ENCODE measurements around the gene RRN3. TPM values are rescaled to one million over a fixed set of nuclear protein-coding genes. Genes with fewer than 3 reads are reported as not detected.
"Not testable (repeated sequence)": the region's sequence is repeated elsewhere in the genome, so short reads cannot be mapped to it uniquely, and the experiment has no call there.

The RRN3 gene
- total RNA-seq, 4 donors from 2014 or later, result 20.0 to 30.1 (median 23.5) TPM

DNA sequence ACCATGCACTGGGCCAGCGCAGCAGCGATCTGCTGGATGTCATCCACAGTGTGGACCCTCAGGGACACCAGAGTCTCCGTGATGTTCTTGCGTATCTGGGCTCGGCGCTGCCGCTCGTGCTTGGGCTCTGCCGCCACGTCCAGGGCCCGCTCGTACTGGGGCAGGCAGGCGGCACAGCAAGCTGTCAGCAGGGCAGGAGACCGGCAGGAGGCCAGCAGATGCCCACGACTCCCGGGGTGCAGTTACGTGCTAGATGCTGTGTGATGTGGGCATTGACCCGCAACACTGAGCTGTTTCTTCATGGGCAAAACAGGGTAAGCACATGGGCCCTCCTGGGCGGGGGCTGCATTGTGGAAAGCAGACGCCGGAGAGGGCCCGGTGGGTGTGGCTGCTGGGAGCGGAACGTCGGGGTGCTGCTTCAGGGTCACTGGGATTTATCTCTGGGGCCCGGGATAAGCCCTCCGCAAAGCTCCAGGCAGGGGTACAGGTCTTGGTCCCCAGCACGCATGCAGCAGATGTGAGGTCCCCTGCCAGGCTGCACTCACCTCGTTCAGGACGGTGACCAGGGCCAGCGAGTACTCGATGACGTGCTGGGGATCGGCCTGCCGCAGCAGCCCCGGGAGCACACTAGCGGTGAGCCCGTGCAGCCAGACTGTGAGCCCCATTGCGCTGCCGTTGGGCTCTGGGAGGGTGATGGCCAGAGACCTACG is 38.8 kb upstream of the RRN3 start:
- DNase-seq (ENCODE audit: low spot score in 2 of 2), result peak; percentile 31 to 50
- H3K27me3 ChIP-seq, H3K4me3 ChIP-seq, H3K4me1 ChIP-seq, H3K9me3 ChIP-seq, H3K27ac ChIP-seq: not testable (repeated sequence)
- WGBS, result 96% methylated on average over 9 of the region's 41 CpGs
- peaks cover 34% of the 10 kb centered on the region for H3K36me3 ChIP-seq

DNA sequence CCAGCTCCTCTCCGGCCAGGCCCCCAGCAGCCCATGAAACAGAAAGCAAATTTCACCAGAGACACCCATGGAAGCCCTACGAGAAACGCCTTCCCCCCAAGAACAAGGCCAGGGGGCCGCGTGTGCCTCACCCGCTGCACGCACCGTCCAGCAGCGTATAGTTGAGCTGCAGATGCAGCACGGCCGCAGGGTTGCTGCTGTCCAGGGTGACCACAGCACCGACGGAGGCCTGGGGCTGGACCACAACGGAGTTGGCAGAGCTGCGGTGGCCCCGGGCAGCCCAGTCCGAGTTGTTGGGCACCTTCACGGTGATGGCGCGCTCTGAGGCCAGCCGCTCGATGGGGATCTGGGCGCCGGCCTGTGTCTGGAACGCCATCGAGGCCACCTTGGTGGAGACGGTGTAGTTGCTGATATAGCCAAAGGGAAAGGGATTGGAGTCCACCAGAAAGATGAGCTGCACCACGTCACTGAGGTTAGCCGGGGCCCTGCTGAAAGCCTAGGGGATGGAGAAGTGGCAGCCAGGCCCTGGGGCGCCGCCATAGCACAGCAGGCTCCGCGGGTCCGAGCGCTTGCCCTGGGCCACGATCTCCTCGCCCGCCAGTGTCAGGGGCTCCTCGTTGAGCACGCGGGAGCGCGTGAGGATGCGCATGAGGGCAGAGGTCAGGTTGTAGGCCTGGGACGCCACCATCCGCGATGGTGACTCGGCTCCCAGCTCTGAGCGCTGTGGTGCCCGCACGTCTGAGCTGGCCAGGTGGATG is 37.0 kb upstream of the RRN3 start:
- H3K4me3 ChIP-seq, H3K9me3 ChIP-seq, H3K4me1 ChIP-seq, H3K27me3 ChIP-seq, H3K27ac ChIP-seq: not testable (repeated sequence)
- H3K36me3 ChIP-seq, result peaks cover 46% of the 10 kb centered on the region
- 91% methylated on average over 15 of the region's 51 CpGs for WGBS
- DNase-seq (ENCODE audit: low spot score in 2 of 2), result peak; percentile 13 to 32

DNA sequence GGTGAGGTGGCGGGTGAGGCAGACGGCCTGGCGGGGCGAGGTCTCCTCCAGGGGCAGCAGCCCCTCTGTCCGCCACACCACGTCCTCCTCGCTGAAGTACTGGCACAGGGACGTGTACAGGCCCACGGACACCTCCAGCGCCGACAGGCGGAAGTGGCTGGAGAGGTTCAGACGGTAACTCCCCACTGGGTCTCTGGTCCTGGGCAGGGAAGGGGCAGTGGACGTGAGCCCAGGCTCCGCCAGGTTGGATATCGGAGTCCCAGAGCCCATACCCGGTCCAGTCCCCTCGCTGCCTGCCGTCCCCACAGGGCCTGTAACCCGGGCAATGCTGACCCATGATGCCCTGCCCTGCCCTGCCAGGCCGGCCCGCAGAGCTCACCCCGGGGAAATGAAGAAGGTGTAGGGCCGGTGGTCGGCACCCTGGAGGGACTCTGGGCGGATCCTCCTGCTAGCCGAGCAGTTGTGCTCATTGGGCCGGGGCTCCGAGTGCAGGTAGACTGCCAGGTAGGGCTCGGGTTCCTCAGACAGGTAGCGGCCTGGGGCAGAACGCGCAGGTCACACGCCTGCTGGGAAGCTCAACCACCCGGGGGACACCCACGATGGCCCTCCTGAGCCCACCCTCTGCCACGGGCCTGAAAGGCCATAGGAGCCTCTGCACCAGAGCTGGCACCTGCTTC is 36.3 kb upstream of the RRN3 start:
- H3K36me3 ChIP-seq, result peaks cover 46% of the 10 kb centered on the region
- not testable (repeated sequence) for H3K27me3 ChIP-seq, H3K27ac ChIP-seq, H3K4me1 ChIP-seq, H3K9me3 ChIP-seq, H3K4me3 ChIP-seq
- WGBS, result no CpG with 5 or more reads among the region's 37 CpGs
- DNase-seq (ENCODE audit: low spot score in 2 of 2), result peak; percentile 37 to 63

DNA sequence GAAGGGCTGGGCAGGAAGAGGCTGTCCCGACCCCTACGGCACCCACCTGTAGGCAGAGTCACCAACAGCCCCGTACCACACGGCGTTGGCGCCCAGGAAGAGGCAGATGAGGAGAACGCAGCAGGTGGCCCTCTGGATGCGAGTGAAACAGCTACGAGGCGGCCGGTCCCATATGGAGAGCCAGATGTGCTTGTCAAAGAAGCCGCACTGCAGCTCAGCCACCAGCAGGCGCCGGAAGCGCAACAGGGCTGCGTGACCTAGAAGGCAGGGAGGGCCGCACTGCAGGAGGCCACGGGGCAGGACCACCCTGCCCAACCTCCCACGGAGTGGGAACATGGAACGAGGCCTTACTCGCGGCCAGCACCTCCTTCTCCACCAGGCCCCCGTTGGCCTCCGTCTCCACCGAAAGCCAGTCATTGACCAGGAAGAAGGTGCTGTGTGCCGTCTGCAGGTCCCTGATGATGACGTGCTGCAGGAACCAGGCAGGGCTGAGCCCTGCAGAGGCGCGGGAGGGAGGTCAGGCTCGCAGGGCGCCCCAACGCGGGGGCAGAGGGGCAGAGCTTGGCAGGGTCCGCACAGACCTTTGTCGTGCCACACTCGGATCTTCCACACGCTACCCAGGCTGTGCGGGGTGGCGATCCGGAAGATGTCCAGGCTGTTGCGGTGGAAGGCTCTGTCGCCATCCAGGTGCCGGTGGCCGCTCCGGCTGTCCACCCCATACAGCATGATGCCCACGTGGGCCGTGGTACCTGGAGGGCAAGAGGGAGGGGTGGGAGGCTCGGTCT is 33.8 kb upstream of the RRN3 start:
- not testable (repeated sequence) for H3K27ac ChIP-seq, H3K9me3 ChIP-seq, H3K27me3 ChIP-seq, H3K4me3 ChIP-seq, H3K4me1 ChIP-seq
- peak; percentile 29 to 31 for DNase-seq (ENCODE audit: low spot score in 2 of 2)
- H3K36me3 ChIP-seq, result peaks cover 40% of the 10 kb centered on the region
- 81% methylated on average over 11 of the region's 48 CpGs for WGBS

DNA sequence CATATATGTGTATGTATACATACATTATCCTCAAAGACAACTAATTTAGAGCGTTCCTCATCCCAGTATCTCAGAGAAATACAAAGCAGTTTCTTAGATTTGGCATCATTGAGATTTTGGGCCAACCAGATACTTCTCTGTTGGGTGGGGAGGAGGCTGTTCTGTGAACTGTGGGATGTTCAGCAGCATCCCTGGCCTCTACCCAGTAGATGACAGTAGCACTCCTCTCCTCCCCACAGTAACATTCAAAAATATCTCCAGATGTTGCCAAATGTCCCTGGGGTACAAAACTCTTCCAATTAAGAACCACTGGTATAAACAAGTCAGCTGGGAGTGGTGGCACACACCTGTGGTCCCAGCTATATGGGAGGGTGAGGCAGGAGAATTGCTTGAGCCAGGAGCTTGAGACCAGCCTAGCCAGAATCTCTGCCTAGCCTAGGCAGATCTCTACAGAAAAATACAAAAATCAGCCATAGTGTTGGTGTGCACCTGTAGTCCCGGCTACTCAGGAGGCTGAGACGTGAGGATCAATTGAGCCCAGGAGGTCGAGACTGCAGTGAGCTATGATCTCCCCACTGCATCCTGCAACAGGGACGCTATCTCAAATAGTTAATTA is 6.4 kb upstream of the RRN3 start:
- 80% methylated on average over 5 of the region's 5 CpGs for WGBS
- H3K27me3 ChIP-seq; H3K9me3 ChIP-seq; H3K4me1 ChIP-seq; H3K4me3 ChIP-seq; H3K27ac ChIP-seq; H3K36me3 ChIP-seq; DNase-seq (ENCODE audit: low spot score in 2 of 2): not testable (repeated sequence)

DNA sequence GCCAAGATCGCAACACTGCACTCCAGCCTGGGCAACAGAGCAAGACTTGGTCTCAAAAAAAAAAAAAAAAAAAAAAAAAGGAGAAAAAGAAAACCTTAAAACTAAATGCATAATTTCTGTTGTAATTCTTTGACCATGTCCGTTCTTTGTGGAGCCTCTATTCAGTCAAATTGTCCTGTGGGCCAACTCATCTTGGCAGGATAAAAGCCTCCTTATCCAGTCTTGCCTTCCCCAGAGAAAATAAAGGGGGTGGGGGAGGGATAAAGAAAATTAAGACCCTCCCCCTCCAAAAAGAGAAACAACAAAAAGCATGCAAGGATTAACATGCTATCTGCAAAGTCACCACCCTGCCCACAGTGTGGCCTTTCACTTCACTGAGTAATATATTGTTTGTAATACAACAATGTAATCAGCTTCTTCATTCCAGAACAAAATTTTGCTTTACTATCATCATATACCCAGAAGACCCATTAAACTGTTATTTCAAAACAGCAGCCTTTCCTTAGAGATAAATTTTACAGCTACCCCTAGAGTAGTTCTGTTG is 5.4 kb upstream of the RRN3 start:
- not testable (repeated sequence) for H3K9me3 ChIP-seq; H3K36me3 ChIP-seq; H3K4me3 ChIP-seq; H3K27me3 ChIP-seq; H3K4me1 ChIP-seq; H3K27ac ChIP-seq; DNase-seq (ENCODE audit: low spot score in 2 of 2)
- WGBS, result 76% methylated on average over 2 of the region's 2 CpGs

DNA sequence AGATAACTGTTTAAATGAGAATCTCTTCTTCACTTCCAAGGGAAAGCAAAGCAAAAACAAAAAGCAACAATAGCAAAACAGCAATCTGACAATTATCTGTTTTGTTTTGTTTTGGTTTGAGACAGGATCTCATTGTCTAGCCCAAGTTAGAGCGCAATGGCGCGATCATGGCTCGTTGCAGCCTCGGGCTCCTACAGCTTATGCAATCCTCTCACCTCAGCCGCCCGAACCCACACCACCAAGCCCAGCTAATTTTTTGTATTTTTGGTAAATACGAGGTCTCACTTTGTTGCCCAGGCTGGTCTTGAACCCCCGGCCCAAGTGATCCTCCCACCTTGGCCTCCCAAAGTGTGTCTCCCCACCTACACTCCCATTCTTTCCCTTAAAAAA is 2.5 kb upstream of the RRN3 start:
- peaks cover 17% of the 10 kb centered on the region for H3K4me1 ChIP-seq
- H3K36me3 ChIP-seq, result not testable (repeated sequence)
- 90% methylated on average over 9 of the region's 9 CpGs for WGBS

DNA sequence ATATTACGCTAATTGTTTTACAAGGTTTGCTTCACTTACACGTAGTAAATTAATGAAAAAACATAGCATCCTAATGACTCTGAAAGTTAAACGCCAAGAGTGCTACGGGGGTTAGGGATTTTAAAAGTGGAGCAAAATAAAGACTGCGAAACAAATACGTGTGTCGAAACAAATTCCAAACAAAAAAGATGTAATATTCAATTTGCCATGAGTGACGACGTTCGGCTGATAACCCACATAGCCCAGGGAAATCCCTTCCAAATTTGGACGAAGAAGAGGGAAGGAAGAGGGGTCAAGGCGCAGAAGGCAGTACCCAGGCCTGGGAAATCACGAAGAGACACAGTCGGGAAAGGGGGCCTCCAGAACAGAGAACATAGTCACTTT is 509 bp downstream of the RRN3 start:
- WGBS, result 9% methylated on average over 14 of the region's 14 CpGs
- Histone ChIP-seq H3K4me1 (peaks cover 17% of the 10 kb centered on the region), H3K4me3 (peak overlapping the region; percentile 56), H3K27ac (peak overlapping the region; percentile 86), H3K36me3 (peaks cover 21% of the 10 kb centered on the region)
- not testable (repeated sequence) for H3K9me3 ChIP-seq; DNase-seq (ENCODE audit: low spot score in 2 of 2); H3K27me3 ChIP-seq

More for the DNA sequence above, 2.5 kb upstream of the RRN3 start:
- H3K4me3 ChIP-seq; DNase-seq (ENCODE audit: low spot score in 2 of 2); H3K9me3 ChIP-seq; H3K27me3 ChIP-seq; H3K27ac ChIP-seq: not testable (repeated sequence)

DNA sequence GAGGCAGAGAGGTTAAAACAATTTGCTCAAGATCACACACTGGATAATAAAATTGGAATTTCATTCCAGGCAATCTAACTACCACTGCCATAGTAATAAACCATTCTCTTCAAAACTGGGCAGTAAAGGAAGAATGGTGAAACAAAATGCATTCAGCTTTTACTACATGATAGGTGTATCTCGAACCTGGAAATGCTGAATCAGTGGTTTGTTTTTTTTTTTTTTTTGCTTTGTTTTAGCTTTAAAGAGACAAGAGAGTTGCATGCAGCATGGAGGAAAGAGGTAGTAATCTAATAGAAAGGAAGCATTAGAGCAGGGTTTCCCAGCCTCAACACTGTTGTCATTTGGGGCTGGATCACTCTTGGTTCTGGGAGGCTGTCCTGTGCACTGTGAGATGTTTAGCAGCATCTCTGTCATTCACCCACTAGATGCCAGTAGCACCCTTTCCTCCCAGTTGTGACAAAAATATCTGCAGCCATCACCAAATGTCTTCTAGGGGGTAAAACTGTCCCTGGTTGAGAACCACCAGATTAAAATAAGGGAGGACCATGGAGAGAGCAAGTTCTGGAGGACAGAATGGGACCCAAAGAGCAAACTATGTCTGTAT is 3.3 kb downstream of the RRN3 start:
- 76% methylated on average over 1 of the region's 1 CpG for WGBS
- not testable (repeated sequence) for DNase-seq (ENCODE audit: low spot score in 2 of 2); H3K4me3 ChIP-seq; H3K9me3 ChIP-seq; H3K27me3 ChIP-seq; H3K27ac ChIP-seq
- Histone ChIP-seq H3K36me3 (peaks cover 27% of the 10 kb centered on the region), H3K4me1 (peaks cover 17% of the 10 kb centered on the region)

DNA sequence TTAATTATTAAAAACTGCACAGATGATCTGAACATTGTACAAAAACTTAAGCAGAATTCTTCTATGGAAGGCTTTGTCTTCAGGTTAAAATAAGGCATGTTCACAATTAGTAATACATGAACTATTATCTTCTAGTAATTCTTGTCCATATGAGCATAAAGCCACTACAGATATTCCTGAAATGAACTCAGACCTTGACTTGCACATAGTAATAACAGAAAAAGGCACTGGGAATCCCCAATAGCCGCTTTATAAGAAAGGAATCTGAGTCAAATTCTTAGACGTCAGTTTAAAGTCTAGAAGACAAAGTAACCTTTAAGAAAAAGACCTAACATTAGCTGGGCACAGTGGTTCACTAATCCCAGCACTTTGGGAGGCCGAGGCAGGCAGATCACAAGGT is 11.3 kb downstream of the RRN3 start:
- not testable (repeated sequence) for H3K27me3 ChIP-seq; DNase-seq (ENCODE audit: low spot score in 2 of 2); H3K4me1 ChIP-seq; H3K4me3 ChIP-seq; H3K27ac ChIP-seq; H3K9me3 ChIP-seq
- WGBS, result 90% methylated on average over 3 of the region's 3 CpGs
- peaks cover 51% of the 10 kb centered on the region for H3K36me3 ChIP-seq

DNA sequence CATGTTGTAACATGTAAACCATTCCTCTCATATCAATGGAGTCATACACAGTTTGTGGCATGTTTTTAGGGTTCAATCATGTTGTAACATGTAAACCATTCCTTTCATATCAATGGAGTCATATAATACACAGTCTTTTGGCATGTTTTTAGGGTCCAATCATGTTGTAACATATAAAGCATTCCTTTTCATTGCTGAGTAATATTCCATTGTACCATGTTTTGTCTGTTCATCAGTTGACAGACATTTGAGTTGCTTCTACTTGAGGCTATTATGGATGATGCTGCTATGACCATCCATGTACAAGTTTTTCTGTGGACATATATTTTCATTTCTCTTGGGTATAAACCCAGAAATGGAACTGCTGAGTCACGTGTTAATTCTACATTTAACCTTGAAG is 13.2 kb downstream of the RRN3 start:
- H3K4me3 ChIP-seq; H3K4me1 ChIP-seq; H3K27ac ChIP-seq; H3K9me3 ChIP-seq; DNase-seq (ENCODE audit: low spot score in 2 of 2); H3K27me3 ChIP-seq: not testable (repeated sequence)
- peaks cover 64% of the 10 kb centered on the region for H3K36me3 ChIP-seq
- WGBS, result 100% methylated on average over 1 of the region's 1 CpG

DNA sequence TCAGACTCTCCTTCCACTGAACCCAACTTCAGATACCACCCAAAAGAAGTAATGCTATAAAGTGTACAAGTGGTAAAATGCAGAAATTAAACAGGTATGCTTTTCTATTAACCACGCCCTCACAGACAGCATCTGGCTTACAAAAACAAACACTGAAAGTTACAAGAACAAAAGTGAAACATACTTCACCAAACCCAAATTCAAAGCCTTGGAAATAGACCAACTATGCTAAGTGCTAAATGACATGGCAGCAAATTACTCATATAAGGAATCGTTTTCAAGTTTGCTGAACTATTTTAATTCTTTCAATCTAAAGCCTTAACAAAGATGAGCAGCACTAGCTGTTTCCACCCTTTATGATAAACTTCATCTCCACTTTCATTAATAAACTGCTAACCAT is 17.9 kb downstream of the RRN3 start:
- peaks cover 59% of the 10 kb centered on the region for H3K36me3 ChIP-seq
- not testable (repeated sequence) for H3K27ac ChIP-seq; H3K4me3 ChIP-seq; DNase-seq (ENCODE audit: low spot score in 2 of 2); H3K9me3 ChIP-seq; H3K27me3 ChIP-seq; H3K4me1 ChIP-seq
- WGBS, result 66% methylated on average over 2 of the region's 2 CpGs
